SK-N-MC (cell line): ENCODE results near the gene NUBP2.

Source experiments
- DNase-seq: peaks from one replicate; pipeline ENCODE4 v3.0.0-alpha.2; 2011; ENCODE audit warnings: low read depth, low spot score
- H3K27ac ChIP-seq: fragments of 200-600 bp; sonication (generic); 2 replicates; pipeline ENCODE4 v1.5.1; 2016; ENCODE audit warnings: mixed run types
- H3K36me3 ChIP-seq: fragments of 200-600 bp; sonication (generic); 2 replicates; pipeline ENCODE4 v1.6.1; 2017; ENCODE audit warnings: antibody characterized with exemption, low read length, mixed read lengths; ENCODE audit not compliant: insufficient read depth
- H3K4me3 ChIP-seq: fragments of 200-600 bp; sonication (generic); 2 replicates; pipeline ENCODE4 v1.5.1; 2016
- H3K9ac ChIP-seq: fragments of 200-600 bp; sonication (generic); 2 replicates; pipeline ENCODE4 v1.8.0; 2017; ENCODE audit warnings: mixed run types, mixed read lengths; ENCODE audit not compliant: insufficient read length
- H3K9me3 ChIP-seq: fragments of 200-600 bp; sonication (generic); 2 replicates; pipeline ENCODE4 v1.6.1; 2017; ENCODE audit warnings: low read depth, mild to moderate bottlenecking, antibody characterized with exemption, low read length, moderate library complexity, mixed read lengths
- EZH2 ChIP-seq: fragments of 200-600 bp; sonication (generic); IDR thresholded peaks from one replicate; pipeline ENCODE4 v1.6.1; 2017; ENCODE audit warnings: antibody characterized with exemption
- FOXP2 ChIP-seq: optimal IDR thresholded peaks from 2 replicates; pipeline ENCODE3; 2011; ENCODE audit warnings: mild to moderate bottlenecking, moderate library complexity; ENCODE audit not compliant: insufficient read depth; ENCODE audit errors: extremely low read length, control extremely low read depth
- POLR2AphosphoS5 ChIP-seq: IDR thresholded peaks from 2 replicates; pipeline ENCODE4 v1.6.1; 2012; ENCODE audit warnings: mild to moderate bottlenecking, low read depth, low read length, borderline replicate concordance

Gene NUBP2

GRCh38 chr16:1790261-1790610 is 7.5 kb downstream of the NUBP2 start:
- no peak for TF ChIP-seq EZH2
- TF ChIP-seq FOXP2, result no peak
- TF ChIP-seq POLR2AphosphoS5, result no peak

GRCh38 chr16:1790611-1791255 is 8.0 kb downstream of the NUBP2 start:
- no peak overlapping the region for H3K27ac ChIP-seq
- no peak for DNase-seq
- H3K36me3 ChIP-seq, result no peaks in the 10 kb centered on the region; the same call in 1 of the 2 replicates
- TF ChIP-seq POLR2AphosphoS5, result no peak
- TF ChIP-seq EZH2, result no peak
- no peak for TF ChIP-seq FOXP2
- no peaks in the 10 kb centered on the region for H3K9me3 ChIP-seq
- no peak overlapping the region for H3K9ac ChIP-seq
- H3K4me3 ChIP-seq, result no peak overlapping the region

More at GRCh38 chr16:1790261-1790610, 7.5 kb downstream of the NUBP2 start:
- Histone ChIP-seq H3K9ac (no peak overlapping the region), H3K4me3 (no peak overlapping the region), H3K9me3 (no peaks in the 10 kb centered on the region), H3K27ac (no peak overlapping the region), H3K36me3 (no peaks in the 10 kb centered on the region; the same call in 1 of the 2 replicates)
- no peak for DNase-seq

DNA sequence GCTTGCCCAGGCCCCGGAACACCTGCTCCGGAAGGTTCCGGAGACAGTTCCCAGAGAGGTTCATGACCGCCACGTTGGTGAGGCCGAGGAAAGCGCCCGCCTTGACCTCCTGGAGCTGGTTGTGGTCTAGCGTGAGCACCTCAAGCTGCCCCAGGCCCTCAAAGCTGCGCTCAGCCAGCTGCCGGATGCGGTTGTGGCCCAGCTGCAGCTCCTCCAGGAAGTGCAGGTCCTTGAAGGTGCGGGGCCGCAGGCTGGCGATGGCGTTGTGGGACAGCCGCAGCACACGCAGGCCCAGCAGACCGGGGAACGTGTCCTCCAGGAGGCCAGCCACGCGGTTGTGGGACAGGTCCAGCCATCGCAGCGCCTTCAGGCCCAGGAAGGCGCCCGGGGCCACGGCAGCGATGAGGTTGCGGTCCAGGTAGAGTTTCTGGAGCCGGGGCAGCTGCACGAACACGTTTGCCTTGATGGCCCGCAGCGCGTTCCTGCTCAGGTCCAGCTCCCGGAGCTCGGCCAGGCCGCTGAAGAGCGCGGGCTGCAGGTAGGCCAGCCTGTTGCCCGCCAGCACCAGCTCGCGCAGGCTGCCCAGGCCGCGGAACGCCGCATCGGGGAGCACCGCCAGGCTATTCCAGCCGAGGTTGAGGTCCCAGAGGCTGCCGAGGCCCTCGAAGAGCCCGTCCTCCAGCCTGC is 8.6 kb downstream of the NUBP2 start:
- Histone ChIP-seq H3K4me3 (no peak overlapping the region), H3K9ac (no peak overlapping the region), H3K9me3 (no peaks in the 10 kb centered on the region), H3K27ac (no peak overlapping the region), H3K36me3 (no peaks in the 10 kb centered on the region; the same call in 1 of the 2 replicates)
- TF ChIP-seq EZH2 (no peak), POLR2AphosphoS5 (no peak), FOXP2 (no peak)
- DNase-seq, result no peak

- H3K9ac ChIP-seq, result no peak overlapping the region
- H3K4me3 ChIP-seq, result no peak overlapping the region
- no peak for TF ChIP-seq EZH2
- TF ChIP-seq POLR2AphosphoS5, result no peak
- TF ChIP-seq FOXP2, result no peak
- H3K27ac ChIP-seq, result no peak overlapping the region
- H3K36me3 ChIP-seq, result no peaks in the 10 kb centered on the region; the same call in 1 of the 2 replicates
- H3K9me3 ChIP-seq, result no peaks in the 10 kb centered on the region
- DNase-seq, result no peak
These were observed 9.4 kb downstream of the NUBP2 start for GRCh38 chr16:1791943-1792812.

- no peaks in the 10 kb centered on the region for H3K9me3 ChIP-seq
- no peak overlapping the region for H3K27ac ChIP-seq
- no peaks in the 10 kb centered on the region; the same call in 1 of the 2 replicates for H3K36me3 ChIP-seq
- H3K4me3 ChIP-seq, result no peak overlapping the region
- DNase-seq, result no peak
- TF ChIP-seq POLR2AphosphoS5 (no peak), FOXP2 (no peak), EZH2 (no peak)
- H3K9ac ChIP-seq, result no peak overlapping the region
These were observed 10.2 kb downstream of the NUBP2 start for GRCh38 chr16:1792836-1793577.

- Histone ChIP-seq H3K27ac (no peak within 1 kb of the TSS), H3K9me3 (no peaks in the 10 kb centered on the region), H3K36me3 (no peaks in the 10 kb centered on the region), H3K4me3 (no peak within 1 kb of the TSS), H3K9ac (no peak within 1 kb of the TSS)
- no peak for TF ChIP-seq FOXP2
- no peak for TF ChIP-seq POLR2AphosphoS5
- no peak for TF ChIP-seq EZH2
- no peak for DNase-seq
These were observed 10.9 kb downstream of the NUBP2 start, which contains the start of gene IGFALS for GRCh38 chr16:1793578-1794220. Gene IGFALS (minus strand): TSS chr16:1793705. CDS start chr16:1793652, 53 bp downstream.

DNA sequence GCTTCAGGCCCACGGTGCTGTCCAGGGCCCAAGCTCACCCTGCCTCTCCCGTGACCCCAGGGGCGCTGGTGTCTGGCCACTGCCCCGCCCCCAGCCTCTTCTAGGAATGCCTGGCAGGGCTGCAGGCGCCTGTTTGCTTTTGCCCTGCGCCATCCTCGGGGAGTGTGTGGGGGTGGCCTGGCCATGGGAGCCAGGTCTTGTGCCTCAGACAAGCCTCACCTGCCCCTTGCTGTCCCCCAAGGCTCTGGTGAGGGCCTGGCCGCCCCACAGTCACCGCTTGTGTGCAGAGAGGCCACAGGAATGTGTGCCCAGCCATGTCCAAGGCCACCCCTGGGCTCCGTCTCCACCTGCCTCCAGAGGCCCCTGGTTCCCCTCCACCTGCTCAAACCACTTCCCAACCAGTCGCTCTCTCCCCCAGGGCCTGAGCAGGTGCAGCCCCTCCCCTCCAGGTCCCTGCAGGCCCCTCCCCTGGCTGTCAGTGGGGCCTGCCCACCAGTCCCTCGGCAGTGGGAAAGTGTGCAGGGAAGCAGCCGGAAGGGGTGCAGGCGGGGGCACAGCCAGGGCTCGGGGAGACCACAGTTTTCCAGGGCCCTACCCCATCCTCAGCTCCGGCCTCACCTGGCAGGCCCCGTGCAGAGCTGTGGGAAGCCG is 11.6 kb downstream of the NUBP2 start:
- no peak for DNase-seq
- TF ChIP-seq POLR2AphosphoS5 (no peak), EZH2 (no peak), FOXP2 (no peak)
- Histone ChIP-seq H3K4me3 (no peak overlapping the region), H3K9me3 (no peaks in the 10 kb centered on the region), H3K9ac (no peak overlapping the region), H3K27ac (no peak overlapping the region), H3K36me3 (no peaks in the 10 kb centered on the region)
